T-cell (primary cell): Measurements from ENCODE around the gene CNEP1R1. TPM values are rescaled to one million over a fixed set of nuclear protein-coding genes. Genes with fewer than 3 reads are reported as not detected.

Experiments
- ATAC-seq, 4 experiments: fragments of 200-7000 bp in 3 of 4; fragments of 150-1000 bp in 1 of 4; cut with Tn5 transposase; replicated peaks in 1 of 4; 1 replicate in 3 of 4; 2 replicates in 1 of 4; pipeline ENCODE4 v1.10.0; 2021; ENCODE audit warnings: moderate library complexity in 3 of 4, mild to moderate bottlenecking in 2 of 4, moderate number of reproducible peaks in 1 of 4
- CTCF ChIA-PET, 2 donors: fragments of 300-600 bp; sonication (Branson Sonifier 250); formaldehyde crosslinking; loops; one replicate each; lab custom pipeline; 2022; ENCODE audit warnings: antibody characterized with exemption in 2 of 2; lab: Charles Lee
- POLR2A ChIA-PET, 2 donors: fragments of 300-600 bp; sonication (Branson Sonifier 250); formaldehyde crosslinking; loops; one replicate each; lab custom pipeline; 2022; ENCODE audit warnings: antibody characterized with exemption in 2 of 2; lab: Charles Lee
- DNase-seq, 35 experiments: peaks; one replicate each; pipeline versions ENCODE4 v3.0.0 to v3.0.0-alpha.2; 2013 to 2023
- H3K27ac ChIP-seq: one replicate; pipeline ENCODE4 v1.5.1; 2013; ENCODE audit warnings: low read length
- H3K27me3 ChIP-seq, 2 experiments: replicated peaks in 1 of 2; 1 replicate in 1 of 2; 2 replicates in 1 of 2; pipeline versions ENCODE4 v1.6.1 to v1.7.0; 2013; ENCODE audit warnings: low read length in 1 of 2, mixed read lengths in 1 of 2; ENCODE audit not compliant: control insufficient read depth in 2 of 2, insufficient read depth in 2 of 2; ENCODE audit errors: extremely low read depth in 1 of 2
- H3K36me3 ChIP-seq, 2 donors: 1 replicate in 1 of 2; 2 replicates in 1 of 2; pipeline versions ENCODE4 v1.6.1 to v1.7.0; 2013; ENCODE audit warnings: low read length in 1 of 2; ENCODE audit not compliant: control insufficient read depth in 2 of 2, insufficient read depth in 1 of 2; ENCODE audit errors: extremely low read depth in 1 of 2
- H3K4me1 ChIP-seq, 2 experiments: 1 replicate in 1 of 2; 2 replicates in 1 of 2; pipeline versions ENCODE4 v1.6.1 to v1.7.0; 2013; ENCODE audit warnings: low read length in 2 of 2, mixed read lengths in 1 of 2; ENCODE audit not compliant: insufficient read depth in 2 of 2, control insufficient read depth in 1 of 2; ENCODE audit errors: extremely low read depth in 1 of 2
- H3K4me3 ChIP-seq, 2 donors: 1 replicate in 1 of 2; 2 replicates in 1 of 2; pipeline versions ENCODE4 v1.5.1 to v1.7.0; 2013; ENCODE audit warnings: mild to moderate bottlenecking in 2 of 2, low read length in 1 of 2, moderate library complexity in 1 of 2; ENCODE audit not compliant: control insufficient read depth in 1 of 2; ENCODE audit errors: extremely low read depth in 1 of 2
- H3K9me3 ChIP-seq: 2 replicates; pipeline ENCODE4 v1.7.0; 2013
- H3K27ac Mint-ChIP-seq, 2 donors: one replicate each; pipeline ENCODE4 v1.8.0; 2020 to 2021; ENCODE audit warnings: mild to moderate bottlenecking in 2 of 2, mixed read lengths in 2 of 2
- H3K27me3 Mint-ChIP-seq, 2 donors: one replicate each; pipeline ENCODE4 v1.8.0; 2021 to 2022; ENCODE audit warnings: mixed read lengths in 2 of 2
- H3K36me3 Mint-ChIP-seq: one replicate; pipeline ENCODE4 v1.8.0; 2021; ENCODE audit warnings: mixed read lengths
- H3K4me1 Mint-ChIP-seq, 3 donors: one replicate each; pipeline ENCODE4 v1.8.0; 2020 to 2022; ENCODE audit warnings: mixed read lengths in 3 of 3, mild to moderate bottlenecking in 1 of 3
- H3K4me3 Mint-ChIP-seq, 3 donors: one replicate each; pipeline ENCODE4 v1.8.0; 2020 to 2022; ENCODE audit warnings: mild to moderate bottlenecking in 3 of 3, mixed read lengths in 3 of 3, moderate library complexity in 3 of 3
- H3K9me3 Mint-ChIP-seq, 3 donors: one replicate each; pipeline ENCODE4 v1.8.0; 2020 to 2022; ENCODE audit warnings: mixed read lengths in 3 of 3
- WGBS: methylation state at CpG from one replicate; pipeline ENCODE4 v1.1.5; 2013; ENCODE audit warnings: missing lambda C conversion rate; ENCODE audit not compliant: insufficient coverage; 5-methylcytosine and 5-hydroxymethylcytosine counted together
- total RNA-seq, 35 experiments: library from RNA in 6 of 35; stranded (reverse) in 6 of 35; fragments of 120-200 nt in 1 of 35; gene quantifications; one replicate each; pipeline versions ENCODE4 v1.2.1 to v1.2.4 and lab custom pipeline; 2013 to 2026

The CNEP1R1 gene, protein sequence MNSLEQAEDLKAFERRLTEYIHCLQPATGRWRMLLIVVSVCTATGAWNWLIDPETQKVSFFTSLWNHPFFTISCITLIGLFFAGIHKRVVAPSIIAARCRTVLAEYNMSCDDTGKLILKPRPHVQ
- total RNA-seq (10 to 100 TPM; 26.7 to 32.9 (median 27.5) TPM), total RNA-seq (lab: John Stamatoyannopoulos, UW) (15.4 to 46.2 (median 26.9) reads per million in 29 experiments)
- total RNA-seq (2013), result 30.7 TPM

DNA sequence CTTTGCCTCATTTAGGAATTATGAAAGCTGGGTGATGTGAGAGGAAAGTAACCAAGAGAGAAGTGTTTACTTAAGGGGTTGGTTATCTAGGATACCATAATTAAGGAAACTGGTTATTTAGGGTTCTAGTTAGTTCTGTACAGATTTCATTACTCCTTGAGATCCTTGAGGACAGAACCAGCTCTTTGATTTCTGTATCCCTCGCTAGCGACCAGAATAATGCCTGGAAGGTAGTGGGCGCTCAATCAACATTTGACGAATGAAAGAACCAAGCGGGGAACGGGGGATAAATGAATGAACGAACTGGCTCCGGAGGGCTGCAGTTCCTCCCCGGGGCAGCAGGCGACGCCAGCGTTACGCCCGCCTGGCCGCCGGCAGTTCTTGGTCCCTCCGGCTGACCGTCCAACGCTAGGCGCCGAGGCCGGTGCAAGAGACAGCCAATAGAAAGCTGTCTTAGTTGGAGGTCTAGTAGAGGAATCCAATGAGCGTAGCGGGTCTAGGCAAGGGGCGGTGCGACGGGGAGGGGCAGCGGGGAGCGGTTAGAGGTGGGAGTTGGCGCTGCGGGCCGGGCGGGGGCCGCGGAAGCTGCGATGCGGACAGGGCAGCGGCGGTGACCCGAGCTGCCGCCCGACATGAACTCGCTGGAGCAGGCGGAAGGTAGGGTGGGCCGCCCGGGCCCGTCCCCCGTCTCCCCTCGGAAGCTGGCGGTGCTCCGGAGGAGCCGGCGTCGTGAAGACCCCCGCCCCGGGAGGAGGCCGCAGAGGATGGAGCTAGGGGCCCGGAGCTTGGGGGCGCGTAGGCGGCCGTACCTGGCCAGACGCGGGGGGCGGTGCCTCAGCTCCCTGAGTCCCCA lies at the start of gene CNEP1R1:
Gene CNEP1R1 (plus strand): TSS at position 542 of the 853 bp plus-strand sequence. CDS start 91 bp downstream, at position 633.
- H3K4me1 ChIP-seq, result peaks cover 8 to 18% of the 10 kb centered on the region in 2 experiments
- H3K27me3 ChIP-seq, result peaks cover 0 to under 1% of the 10 kb centered on the region in 2 experiments
- peaks cover 26 to 35% (median 34%) of the 10 kb centered on the region in 3 donors for H3K4me1 Mint-ChIP-seq
- H3K27me3 Mint-ChIP-seq, result no peaks in the 10 kb centered on the region
- H3K9me3 ChIP-seq, result no peaks in the 10 kb centered on the region
- peak within 1 kb of the TSS; percentile 87 to 90 for H3K27ac Mint-ChIP-seq
- H3K9me3 Mint-ChIP-seq, result no peaks in the 10 kb centered on the region
- peak; percentile 76 to 96 (median 87) for DNase-seq
- peaks cover 7% of the 10 kb centered on the region for H3K36me3 Mint-ChIP-seq
- H3K4me3 Mint-ChIP-seq, result peak within 1 kb of the TSS; percentile 92 to 94 (median 93)
- H3K4me3 ChIP-seq, result peak within 1 kb of the TSS; percentile 75 to 80
- peak; percentile 94 to 97 (median 96) for ATAC-seq
- ChIA-PET POLR2A (interaction anchor here in 1 of 2 donors (0.5 to 2.1 kb wide), 4 partner anchors 136 to 771 kb away, joined by 3 to 6 read pairs (median 3); partner anchors contain the start of gene CYLD), CTCF (interaction anchor here (0.6 to 3.7 kb wide), 42 partner anchors 9 to 781 kb away, joined by 3 to 52 read pairs (median 4); partner anchors contain the start of genes HEATR3 (in 2 of the 2), BRD7 (in 1 of the 2) and CYLD (in 1 of the 2))
- H3K36me3 ChIP-seq, result peaks cover under 1 to 2% of the 10 kb centered on the region in 2 donors
- WGBS, result 0% methylated on average over 64 of the region's 65 CpGs
- peak within 1 kb of the TSS; percentile 56 for H3K27ac ChIP-seq

DNA sequence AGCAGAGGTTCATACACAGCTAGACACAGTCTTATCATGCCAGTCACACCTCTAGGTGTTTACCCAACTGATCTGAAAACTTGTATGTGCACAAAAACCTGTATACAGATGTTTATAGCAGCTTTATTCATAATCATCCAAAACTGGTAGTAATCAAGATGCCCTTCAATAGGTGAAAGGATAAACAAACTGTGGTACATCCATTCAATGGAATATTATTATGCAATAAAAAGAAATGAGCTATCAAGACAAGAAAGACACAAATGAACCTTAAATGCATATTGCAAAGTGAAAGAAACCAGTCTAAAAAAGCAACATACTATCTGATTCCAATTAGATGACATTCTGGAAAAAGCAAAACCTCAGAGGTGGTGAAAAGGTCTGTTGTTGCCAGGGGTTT lies 47.6 kb upstream of the CNEP1R1 start:
- Histone ChIP-seq H3K27ac (no peak overlapping the region), H3K9me3 (no peaks in the 10 kb centered on the region), H3K27me3 (peaks cover 0 to 10% of the 10 kb centered on the region in 2 experiments), H3K4me3 (no peak overlapping the region), H3K36me3 (no peaks in the 10 kb centered on the region), H3K4me1 (no peaks in the 10 kb centered on the region)
- Mint-ChIP-seq H3K4me1 (no peaks in the 10 kb centered on the region), H3K27ac (no peak overlapping the region), H3K27me3 (peaks cover 0 to 9% of the 10 kb centered on the region in 2 donors), H3K9me3 (peaks cover 0 to 5% (median 4%) of the 10 kb centered on the region in 3 donors), H3K4me3 (no peak overlapping the region), H3K36me3 (no peaks in the 10 kb centered on the region)
- POLR2A ChIA-PET, result no interaction called here
- ATAC-seq (no peak), DNase-seq (no peak)
- CTCF ChIA-PET, result interaction anchor here in 1 of 2 donors (0.7 kb wide), 1 partner anchor 231 kb away, joined by 3 read pairs; no protein-coding TSS in a partner anchor

DNA sequence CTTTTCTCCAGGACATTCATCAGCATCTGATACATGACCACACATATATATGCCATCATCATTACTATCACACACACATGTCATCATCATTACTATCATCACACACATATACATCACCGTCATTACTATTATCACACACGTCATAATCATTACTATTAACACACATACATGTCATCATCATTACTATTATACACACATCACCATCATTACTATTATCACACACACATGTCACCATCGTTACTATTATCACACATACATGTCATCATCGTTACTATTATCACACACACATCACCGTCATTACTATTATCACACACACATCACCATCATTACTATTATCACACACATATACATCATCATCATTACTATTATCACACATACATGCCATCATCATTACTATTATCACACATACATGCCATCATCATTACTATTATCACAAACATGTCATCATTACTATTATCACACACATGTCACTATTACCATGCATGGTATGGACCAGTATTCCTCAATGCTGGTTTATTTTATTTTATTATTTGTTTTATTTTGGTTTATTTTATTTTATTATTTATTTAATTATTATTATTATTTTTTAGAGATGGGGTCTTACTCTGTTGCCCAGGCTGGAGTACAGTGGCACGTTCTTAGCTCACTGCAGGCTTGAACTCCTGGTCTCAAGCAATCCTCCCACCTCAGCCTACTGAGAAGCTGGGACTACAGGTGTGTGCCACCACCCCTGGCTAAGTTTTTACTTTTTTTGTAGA lies 46.3 kb upstream of the CNEP1R1 start:
- H3K36me3 ChIP-seq, result no peaks in the 10 kb centered on the region
- no peak overlapping the region for H3K27ac ChIP-seq
- no peak overlapping the region for H3K4me3 ChIP-seq
- ATAC-seq (no peak), DNase-seq (no peak)
- H3K9me3 Mint-ChIP-seq, result peaks cover 0 to 5% (median 4%) of the 10 kb centered on the region in 3 donors
- H3K4me1 ChIP-seq, result no peaks in the 10 kb centered on the region
- peaks cover 0 to 5% of the 10 kb centered on the region in 2 experiments for H3K27me3 ChIP-seq
- H3K4me3 Mint-ChIP-seq, result no peak overlapping the region
- H3K36me3 Mint-ChIP-seq, result no peaks in the 10 kb centered on the region
- H3K27me3 Mint-ChIP-seq, result peaks cover 0 to 4% of the 10 kb centered on the region in 2 donors
- POLR2A ChIA-PET, result no interaction called here
- CTCF ChIA-PET, result no interaction called here
- H3K4me1 Mint-ChIP-seq, result no peaks in the 10 kb centered on the region
- H3K27ac Mint-ChIP-seq, result no peak overlapping the region
- 82% methylated on average over 5 of the region's 6 CpGs for WGBS
- no peaks in the 10 kb centered on the region for H3K9me3 ChIP-seq

DNA sequence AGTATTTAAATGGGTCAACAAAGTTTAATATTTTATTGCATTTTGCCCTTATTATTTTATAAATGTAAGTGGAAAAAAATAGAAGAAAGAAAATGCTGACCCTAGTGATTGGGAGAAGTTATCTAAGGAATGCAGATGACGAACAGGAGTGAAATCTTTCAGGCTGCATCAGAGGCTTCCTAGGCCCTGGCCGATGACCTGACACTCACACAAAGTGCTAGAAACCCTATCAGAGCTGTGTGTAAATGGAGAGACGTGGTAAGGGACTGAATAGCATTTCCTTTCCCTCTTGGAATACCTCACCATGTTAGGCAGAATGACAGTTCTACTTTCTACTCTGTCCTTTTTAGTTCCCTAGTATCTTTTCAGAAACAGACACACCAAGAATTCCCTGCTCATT lies 44.9 kb upstream of the CNEP1R1 start:
- WGBS, result no CpG with 5 or more reads among the region's 3 CpGs
- H3K27me3 ChIP-seq, result peaks cover 0 to 2% of the 10 kb centered on the region in 2 experiments
- peaks cover 0 to 4% of the 10 kb centered on the region in 2 donors for H3K27me3 Mint-ChIP-seq
- H3K9me3 Mint-ChIP-seq, result peaks cover 0 to 5% (median 4%) of the 10 kb centered on the region in 3 donors
- H3K36me3 Mint-ChIP-seq, result no peaks in the 10 kb centered on the region
- no peak overlapping the region for H3K27ac ChIP-seq
- no peaks in the 10 kb centered on the region for H3K36me3 ChIP-seq
- ChIA-PET POLR2A (no interaction called here), CTCF (no interaction called here)
- no peak overlapping the region for H3K27ac Mint-ChIP-seq
- no peak overlapping the region for H3K4me3 ChIP-seq
- no peak for ATAC-seq
- no peaks in the 10 kb centered on the region for H3K4me1 ChIP-seq
- no peaks in the 10 kb centered on the region for H3K4me1 Mint-ChIP-seq
- H3K4me3 Mint-ChIP-seq, result no peak overlapping the region
- no peaks in the 10 kb centered on the region for H3K9me3 ChIP-seq
- no peak for DNase-seq

DNA sequence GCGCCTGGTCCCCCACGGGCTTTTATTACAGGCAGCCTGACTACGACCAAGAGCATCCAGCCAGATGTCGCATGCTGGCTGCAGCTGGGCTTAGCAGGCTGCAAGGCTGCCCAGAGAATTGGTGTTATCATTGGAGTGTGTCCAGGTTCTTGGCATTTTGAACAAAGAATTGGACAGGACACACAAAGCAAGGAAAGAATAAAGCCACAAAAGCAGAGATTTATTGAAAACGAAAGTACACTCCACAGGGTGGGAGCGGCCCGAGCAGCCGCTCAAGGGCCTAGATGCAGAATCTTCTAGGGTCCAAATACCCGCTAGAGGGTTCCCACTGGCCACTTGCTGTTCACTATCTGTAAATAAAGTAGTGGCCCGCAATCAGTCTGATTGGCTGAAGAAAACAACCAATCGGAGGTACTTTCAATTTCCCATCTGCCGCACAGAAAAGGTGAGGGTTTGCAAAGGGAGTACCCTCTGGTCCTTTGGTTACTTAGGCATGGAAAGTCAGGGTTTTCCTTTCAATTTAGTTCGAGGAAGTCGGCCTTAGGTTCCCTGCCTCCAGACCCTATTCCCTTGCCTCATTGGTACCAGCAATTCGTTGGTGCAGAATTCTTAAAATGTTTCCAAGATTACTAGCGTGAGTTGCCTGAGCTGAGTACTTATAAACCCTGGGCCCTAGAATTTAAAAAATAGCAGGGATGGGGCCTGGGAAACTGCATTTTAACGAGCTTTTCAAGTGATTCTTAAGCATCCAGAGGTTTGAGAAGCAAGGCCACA lies 38.5 kb upstream of the CNEP1R1 start:
- no peak for DNase-seq
- Histone ChIP-seq H3K27me3 (peaks cover 0 to 2% of the 10 kb centered on the region in 2 experiments), H3K4me3 (no peak overlapping the region), H3K4me1 (no peaks in the 10 kb centered on the region), H3K9me3 (no peaks in the 10 kb centered on the region), H3K36me3 (no peaks in the 10 kb centered on the region), H3K27ac (no peak overlapping the region)
- Mint-ChIP-seq H3K4me1 (no peaks in the 10 kb centered on the region), H3K9me3 (no peaks in the 10 kb centered on the region), H3K27ac (no peak overlapping the region), H3K36me3 (no peaks in the 10 kb centered on the region), H3K27me3 (no peaks in the 10 kb centered on the region), H3K4me3 (no peak overlapping the region)
- ChIA-PET CTCF (no interaction called here), POLR2A (no interaction called here)
- ATAC-seq, result no peak
- WGBS, result 85% methylated on average over 12 of the region's 17 CpGs
